H1 (cell line): ENCODE data around the gene NCCRP1. TPM values are rescaled to one million over a fixed set of nuclear protein-coding genes. Genes with fewer than 3 reads are reported as not detected.

Experiments used
- ATF3 ChIP-seq: IDR thresholded peaks from 2 replicates; pipeline ENCODE4 v1.6.1; 2011; ENCODE audit warnings: low read depth, mild to moderate bottlenecking, low read length; ENCODE audit not compliant: insufficient read depth
- CHD7 ChIP-seq: fragments of 300-600 bp; sonication (generic); IDR thresholded peaks from 2 replicates; pipeline ENCODE4 v1.7.1; 2012; ENCODE audit warnings: low read length, moderate library complexity, mild to moderate bottlenecking, inconsistent platforms; ENCODE audit not compliant: insufficient replicate concordance
- CREB1 ChIP-seq: IDR thresholded peaks from 2 replicates; pipeline ENCODE4 v1.6.1; 2012; ENCODE audit warnings: inconsistent platforms
- EGR1 ChIP-seq: IDR thresholded peaks from 2 replicates; pipeline ENCODE4 v1.6.1; 2011; ENCODE audit warnings: low read depth, low read length, borderline replicate concordance
- EZH2 ChIP-seq: fragments of 200-600 bp; sonication (generic); IDR thresholded peaks from 2 replicates; pipeline ENCODE4 v1.7.1; 2012; ENCODE audit warnings: low read depth, mild to moderate bottlenecking, moderate library complexity, low read length, inconsistent platforms; ENCODE audit not compliant: severe bottlenecking
- MAFK ChIP-seq: IDR thresholded peaks from 2 replicates; pipeline ENCODE4 v1.6.1; 2012; ENCODE audit warnings: low read depth, mild to moderate bottlenecking, improper control_type of control experiment, low read length
- NANOG ChIP-seq: IDR thresholded peaks from 2 replicates; pipeline ENCODE4 v1.6.1; 2011; ENCODE audit warnings: low read length, low read depth, mild to moderate bottlenecking, inconsistent platforms; ENCODE audit not compliant: insufficient read depth, poor library complexity, severe bottlenecking
- NRF1 ChIP-seq: IDR thresholded peaks from 2 replicates; pipeline ENCODE4 v1.6.1; 2011; ENCODE audit warnings: mild to moderate bottlenecking, low read depth, low read length, improper control_type of control experiment
- RAD21 ChIP-seq, 2 experiments: IDR thresholded peaks in 1 of 2; conservative IDR thresholded peaks in 1 of 2; 2 replicates each; pipeline ENCODE4 v1.6.1; 2011; ENCODE audit warnings: low read depth in 2 of 2, low read length in 2 of 2, improper control_type of control experiment in 1 of 2, inconsistent platforms in 1 of 2, mild to moderate bottlenecking in 1 of 2, moderate library complexity in 1 of 2
- SIRT6 ChIP-seq: IDR thresholded peaks from one replicate; pipeline ENCODE4 v1.7.1; 2012; ENCODE audit warnings: low read length, inconsistent platforms
- SRF ChIP-seq: IDR thresholded peaks from 2 replicates; pipeline ENCODE4 v1.6.1; 2011; ENCODE audit warnings: mild to moderate bottlenecking, low read depth, low read length, moderate library complexity
- TCF12 ChIP-seq: IDR thresholded peaks from 2 replicates; pipeline ENCODE4 v1.6.1; 2011; ENCODE audit warnings: low read depth, mild to moderate bottlenecking, low read length
- polyA plus RNA-seq, 7 experiments: library from polyadenylated mRNA; depleted of rRNA in 3 of 7; stranded (reverse) in 5 of 7; unstranded in 2 of 7; fragments of >200 nt in 5 of 7; fragments of 200-250 nt in 2 of 7; gene quantifications; 1 replicate in 5 of 7; 2 replicates in 1 of 7; 4 replicates in 1 of 7; pipeline versions ENCODE4 v1.2.1 to v1.2.3, GENCODE V29; 2011 to 2013; ENCODE audit warnings: missing spikeins in 2 of 7, mixed read lengths in 2 of 7
- total RNA-seq: library from RNA; stranded (reverse); fragmentation: NEBNext Ultra II Directional; extraction: Animal tissue kit (Norgen Biotek cat#: 25700); gene quantifications from 2 replicates; pipeline ENCODE4 v1.2.1, GENCODE V29; 2021

NCCRP1 gene
- total and polyA plus RNA-seq, 2 of the 8 experiments (the other 6 are each of a cell fraction or from before 2014, with no cell fraction given), result 2.8 to 7.9 TPM

- TF ChIP-seq CHD7 (no peak), SIRT6 (no peak), NRF1 (no peak), ATF3 (no peak), EGR1 (no peak), EZH2 (no peak), SRF (no peak), RAD21 (IDR thresholded peaks at IDR 0.05 in 1 of 2, conservative IDR thresholded peaks at IDR 0.05 in 1 of 2; ENCODE audit: low read depth in 2 of 2, low read length in 2 of 2) (no peak), MAFK (no peak), TCF12 (no peak), NANOG (no peak), CREB1 (no peak)
Observed at GRCh38 chr19:39163621-39164020, 33.1 kb upstream of the NCCRP1 start (continued).
